Stimulated activated CD4-positive, alpha-beta T cell treated with anti-CD3 and anti-CD28 coated beads, Interleukin-12 subunit alpha, Interleukin-12 subunit beta, amount 100 ng/mL, for 48 hours (primary cell): ENCODE measurements around the gene SORCS2.

Experiments used
- DNase-seq, 3 donors: peaks; one replicate each; pipeline ENCODE4 v3.0.0-alpha.2; 2020; ENCODE audit warnings: low read depth in 2 of 3, low spot score in 1 of 3

Gene SORCS2

GRCh38 chr4:7675612-7676320 is 483.4 kb downstream of the SORCS2 start:
- no peak for DNase-seq

- no peak for DNase-seq
Observed at GRCh38 chr4:7676398-7676922, 484.1 kb downstream of the SORCS2 start.

GRCh38 chr4:7677086-7677485 is 484.7 kb downstream of the SORCS2 start:
- DNase-seq, result no peak

- DNase-seq, result no peak
Observed at GRCh38 chr4:7677799-7678301, 485.5 kb downstream of the SORCS2 start.

GRCh38 chr4:7678318-7678852 is 486.0 kb downstream of the SORCS2 start:
- DNase-seq, result no peak

GRCh38 chr4:7679406-7680040 is 487.2 kb downstream of the SORCS2 start:
- DNase-seq, result no peak

- DNase-seq, result no peak
Observed at GRCh38 chr4:7680106-7680505, 487.8 kb downstream of the SORCS2 start.

- no peak for DNase-seq
Observed at GRCh38 chr4:7680731-7681130, 488.4 kb downstream of the SORCS2 start.

- no peak for DNase-seq
Observed at GRCh38 chr4:7683126-7683703, 490.9 kb downstream of the SORCS2 start.

GRCh38 chr4:7684294-7684693 is 492.0 kb downstream of the SORCS2 start:
- DNase-seq, result no peak

- no peak for DNase-seq
Observed at GRCh38 chr4:7686070-7686870, 493.9 kb downstream of the SORCS2 start.

- no peak for DNase-seq
Observed at GRCh38 chr4:7687006-7687405, 494.7 kb downstream of the SORCS2 start.

- no peak for DNase-seq
Observed at GRCh38 chr4:7687796-7688195, 495.5 kb downstream of the SORCS2 start.

GRCh38 chr4:7689773-7690693 is 497.7 kb downstream of the SORCS2 start:
- no peak for DNase-seq

- no peak for DNase-seq
Observed at GRCh38 chr4:7691061-7691460, 498.7 kb downstream of the SORCS2 start.

GRCh38 chr4:7691982-7692381 is 499.6 kb downstream of the SORCS2 start:
- no peak for DNase-seq

- DNase-seq, result no peak
Observed at GRCh38 chr4:7692451-7693236, 500.3 kb downstream of the SORCS2 start.

GRCh38 chr4:7693237-7693608 is 500.9 kb downstream of the SORCS2 start:
- DNase-seq, result no peak

- DNase-seq, result no peak
Observed at GRCh38 chr4:7693711-7694110, 501.4 kb downstream of the SORCS2 start.
